Measurements from ENCODE around the gene TTC38. TPM values are rescaled to one million over a fixed set of nuclear protein-coding genes. Genes with fewer than 3 reads are reported as not detected.

Gene TTC38
- total RNA-seq: 45.4 and 60.7 TPM in 2 replicates

DNA sequence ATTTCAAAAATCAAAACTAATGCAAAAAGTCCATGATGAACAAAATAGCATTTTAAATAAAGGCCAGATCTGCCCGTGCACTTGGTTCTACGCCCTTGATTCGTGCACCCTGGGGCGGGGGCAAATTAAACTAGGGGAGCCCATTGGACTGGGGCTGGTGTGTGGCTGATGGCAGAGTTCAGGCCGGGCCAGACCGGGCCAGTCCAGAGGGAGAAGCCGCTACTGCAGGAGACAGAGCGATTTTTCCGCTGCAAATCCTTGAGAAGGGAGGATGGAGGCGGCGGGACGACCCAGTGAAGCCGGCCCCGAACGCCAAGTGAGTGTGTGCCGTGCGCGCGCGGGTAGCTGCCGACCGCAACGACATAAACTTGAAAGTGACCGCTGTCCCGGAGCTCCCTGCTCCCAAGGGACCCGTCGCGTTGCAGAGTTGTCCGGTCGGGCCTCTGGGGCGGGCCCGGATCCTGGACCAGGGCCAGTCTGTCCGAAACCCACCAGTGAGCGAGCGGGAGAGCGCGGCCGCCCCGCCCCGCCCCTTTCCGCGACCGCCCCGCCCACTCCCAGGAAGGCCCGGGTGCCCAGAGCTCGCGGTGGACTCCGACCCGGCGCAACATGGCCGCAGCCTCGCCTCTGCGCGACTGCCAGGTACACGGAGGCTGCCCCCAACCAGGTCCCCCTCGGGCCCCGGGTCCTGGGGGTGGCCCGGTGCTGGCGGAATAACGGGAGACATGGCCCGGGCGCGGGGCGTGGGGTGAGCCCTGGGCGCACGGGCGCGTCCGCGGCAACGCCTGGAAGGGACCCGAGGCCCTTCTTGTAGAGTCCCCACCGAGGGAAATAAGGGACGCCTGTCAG, at the start of gene TTC38:
TSS of gene TTC38 (plus strand) at position 578 of the 849 bp plus-strand sequence. CDS start at position 610, 32 bp downstream.
- peak within 1 kb of the TSS; percentile 97 for H3K4me3 ChIP-seq (ENCODE audit: low read depth, low read length)
- DNase-seq (ENCODE audit: low read depth): no peak
- TF ChIP-seq, protein P1, sequence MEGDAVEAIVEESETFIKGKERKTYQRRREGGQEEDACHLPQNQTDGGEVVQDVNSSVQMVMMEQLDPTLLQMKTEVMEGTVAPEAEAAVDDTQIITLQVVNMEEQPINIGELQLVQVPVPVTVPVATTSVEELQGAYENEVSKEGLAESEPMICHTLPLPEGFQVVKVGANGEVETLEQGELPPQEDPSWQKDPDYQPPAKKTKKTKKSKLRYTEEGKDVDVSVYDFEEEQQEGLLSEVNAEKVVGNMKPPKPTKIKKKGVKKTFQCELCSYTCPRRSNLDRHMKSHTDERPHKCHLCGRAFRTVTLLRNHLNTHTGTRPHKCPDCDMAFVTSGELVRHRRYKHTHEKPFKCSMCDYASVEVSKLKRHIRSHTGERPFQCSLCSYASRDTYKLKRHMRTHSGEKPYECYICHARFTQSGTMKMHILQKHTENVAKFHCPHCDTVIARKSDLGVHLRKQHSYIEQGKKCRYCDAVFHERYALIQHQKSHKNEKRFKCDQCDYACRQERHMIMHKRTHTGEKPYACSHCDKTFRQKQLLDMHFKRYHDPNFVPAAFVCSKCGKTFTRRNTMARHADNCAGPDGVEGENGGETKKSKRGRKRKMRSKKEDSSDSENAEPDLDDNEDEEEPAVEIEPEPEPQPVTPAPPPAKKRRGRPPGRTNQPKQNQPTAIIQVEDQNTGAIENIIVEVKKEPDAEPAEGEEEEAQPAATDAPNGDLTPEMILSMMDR (conservative IDR thresholded peaks at IDR 0.05; ENCODE audit: low read depth, low read length): no peak

GRCh38 chr22:46219636-46220035, 48.2 kb upstream of the TTC38 start:
- TF ChIP-seq, protein P1 (conservative IDR thresholded peaks at IDR 0.05; ENCODE audit: low read depth, low read length): no peak
- no peak overlapping the region for H3K4me3 ChIP-seq (ENCODE audit: low read depth, low read length)
- no peak for DNase-seq (ENCODE audit: low read depth)

- no peak for DNase-seq (ENCODE audit: low read depth)
- no peak overlapping the region for H3K4me3 ChIP-seq (ENCODE audit: low read depth, low read length)
- TF ChIP-seq, protein P1 (conservative IDR thresholded peaks at IDR 0.05; ENCODE audit: low read depth, low read length): no peak
Measured at GRCh38 chr22:46220921-46221320, 46.9 kb upstream of the TTC38 start.

- H3K4me3 ChIP-seq (ENCODE audit: low read depth, low read length): no peak overlapping the region
- TF ChIP-seq, protein P1 (conservative IDR thresholded peaks at IDR 0.05; ENCODE audit: low read depth, low read length): no peak
- DNase-seq (ENCODE audit: low read depth): no peak
Measured at GRCh38 chr22:46224044-46224897, 43.5 kb upstream of the TTC38 start.

GRCh38 chr22:46224898-46225290, 42.9 kb upstream of the TTC38 start:
- H3K4me3 ChIP-seq (ENCODE audit: low read depth, low read length): no peak overlapping the region
- TF ChIP-seq, protein P1 (conservative IDR thresholded peaks at IDR 0.05; ENCODE audit: low read depth, low read length): no peak
- DNase-seq (ENCODE audit: low read depth): no peak

- TF ChIP-seq, protein P1 (conservative IDR thresholded peaks at IDR 0.05; ENCODE audit: low read depth, low read length): no peak
- DNase-seq (ENCODE audit: low read depth): no peak
- no peak overlapping the region for H3K4me3 ChIP-seq (ENCODE audit: low read depth, low read length)
Measured at GRCh38 chr22:46225631-46226030, 42.2 kb upstream of the TTC38 start.

Measured in epithelial cell of proximal tubule (primary cell).